Stimulated activated memory B cell treated with anti-CD40 and anti-IgM and Interleukin-4, amounts not matched to agents 10 μg/mL and 1 μg/mL and 100 μg/mL, for 72 hours (primary cell): ENCODE data around the gene GPR161.
"Not testable (repeated sequence)": the region's sequence is repeated elsewhere in the genome, so short reads cannot be mapped to it uniquely, and the experiment has no call there.

ENCODE experiments used
- ATAC-seq: fragments of 150-1000 bp; cut with Tn5 transposase; 2 replicates; pipeline ENCODE4 v1.10.0; 2021
- H3K27ac Mint-ChIP-seq: one replicate; pipeline ENCODE4 v1.8.0; 2022; ENCODE audit warnings: mild to moderate bottlenecking, mixed read lengths
- H3K27me3 Mint-ChIP-seq: one replicate; pipeline ENCODE4 v1.8.0; 2022; ENCODE audit warnings: mixed read lengths
- H3K36me3 Mint-ChIP-seq: one replicate; pipeline ENCODE4 v1.8.0; 2022; ENCODE audit warnings: mixed read lengths
- H3K4me1 Mint-ChIP-seq: one replicate; pipeline ENCODE4 v1.8.0; 2022; ENCODE audit warnings: mixed read lengths
- H3K4me3 Mint-ChIP-seq: one replicate; pipeline ENCODE4 v1.8.0; 2022; ENCODE audit warnings: mild to moderate bottlenecking, moderate library complexity, mixed read lengths
- H3K9me3 Mint-ChIP-seq: one replicate; pipeline ENCODE4 v1.8.0; 2022; ENCODE audit warnings: mixed read lengths

The GPR161 gene

DNA sequence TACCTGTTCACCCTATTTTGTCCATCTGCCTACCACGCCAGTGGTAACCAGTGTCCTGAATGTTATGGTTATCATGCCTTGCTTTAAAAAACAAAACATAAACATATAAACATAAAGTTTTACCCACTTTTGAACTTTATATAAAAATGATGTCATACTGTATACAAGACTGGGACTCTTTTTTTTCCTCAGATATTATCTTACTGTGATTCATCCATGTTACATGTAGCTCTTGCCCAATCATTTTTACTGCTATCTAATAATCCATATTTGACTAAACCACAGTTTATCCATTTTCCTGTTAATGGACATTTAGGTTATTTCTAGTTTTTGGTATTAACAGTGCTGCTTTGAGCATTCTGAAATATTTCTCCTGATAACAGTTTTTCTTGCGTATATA, 78.8 kb downstream of the GPR161 start:
- no peak overlapping the region for H3K4me3 Mint-ChIP-seq
- no peaks in the 10 kb centered on the region for H3K27me3 Mint-ChIP-seq
- H3K27ac Mint-ChIP-seq: no peak overlapping the region
- H3K9me3 Mint-ChIP-seq: no peaks in the 10 kb centered on the region
- H3K4me1 Mint-ChIP-seq: peaks cover 11% of the 10 kb centered on the region
- ATAC-seq: no peak
- peaks cover 32% of the 10 kb centered on the region for H3K36me3 Mint-ChIP-seq

DNA sequence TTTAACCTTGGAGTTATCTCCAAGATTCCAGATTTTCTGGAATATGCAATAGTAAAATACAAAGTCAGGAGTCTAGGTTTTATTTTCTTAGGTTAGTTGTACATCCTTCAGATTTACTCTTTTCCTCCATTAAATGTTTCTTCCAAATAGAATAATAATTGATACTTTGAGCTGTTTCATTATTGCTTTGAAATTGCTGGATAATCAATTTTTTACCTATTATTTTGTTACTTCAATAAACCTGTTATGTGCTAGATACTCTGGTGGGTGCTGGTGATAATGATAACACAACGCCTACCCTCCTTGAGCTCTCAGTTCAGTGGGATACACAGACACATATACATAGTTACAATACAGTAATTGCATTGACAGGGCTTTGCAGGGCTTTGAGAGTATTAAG, 79.4 kb downstream of the GPR161 start:
- Mint-ChIP-seq H3K4me1 (peaks cover 14% of the 10 kb centered on the region), H3K27ac (no peak overlapping the region), H3K36me3 (peaks cover 36% of the 10 kb centered on the region), H3K9me3 (no peaks in the 10 kb centered on the region), H3K27me3 (no peaks in the 10 kb centered on the region), H3K4me3 (no peak overlapping the region)
- ATAC-seq: no peak

GRCh38 chr1:168056152-168056551, 80.6 kb downstream of the GPR161 start:
- not testable (repeated sequence) for H3K4me3 Mint-ChIP-seq, H3K9me3 Mint-ChIP-seq, H3K27me3 Mint-ChIP-seq, H3K27ac Mint-ChIP-seq
- peak; percentile 80 for ATAC-seq
- H3K36me3 Mint-ChIP-seq: peaks cover 45% of the 10 kb centered on the region
- peaks cover 14% of the 10 kb centered on the region for H3K4me1 Mint-ChIP-seq

- ATAC-seq: no peak
- Mint-ChIP-seq H3K9me3 (no peaks in the 10 kb centered on the region), H3K36me3 (peaks cover 35% of the 10 kb centered on the region), H3K27me3 (no peaks in the 10 kb centered on the region), H3K4me1 (peaks cover 14% of the 10 kb centered on the region), H3K27ac (no peak overlapping the region), H3K4me3 (no peak overlapping the region)
Measured at GRCh38 chr1:168054117-168054516, 82.6 kb downstream of the GPR161 start.

DNA sequence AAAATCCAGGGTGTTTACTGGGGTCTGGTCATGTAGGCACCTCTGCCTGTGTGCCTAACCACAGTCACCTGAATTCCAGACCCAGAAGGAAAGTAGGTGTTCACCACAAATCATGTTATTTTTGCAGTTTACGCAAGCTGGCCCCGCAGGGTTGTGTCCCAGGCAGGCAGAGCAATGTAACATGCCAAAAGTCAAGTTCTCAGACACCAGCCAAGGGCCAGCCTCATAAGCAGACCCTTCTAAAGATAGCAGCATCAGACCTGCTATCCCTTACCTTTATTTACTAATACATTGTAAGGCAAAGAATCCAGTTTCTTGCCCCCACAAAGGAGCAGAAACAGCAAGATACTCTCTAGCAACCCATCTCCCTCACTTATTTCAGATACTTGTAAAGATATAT, 83.0 kb downstream of the GPR161 start:
- peaks cover 14% of the 10 kb centered on the region for H3K4me1 Mint-ChIP-seq
- peaks cover 36% of the 10 kb centered on the region for H3K36me3 Mint-ChIP-seq
- no peaks in the 10 kb centered on the region for H3K27me3 Mint-ChIP-seq
- no peak overlapping the region for H3K27ac Mint-ChIP-seq
- ATAC-seq: no peak
- no peak overlapping the region for H3K4me3 Mint-ChIP-seq
- no peaks in the 10 kb centered on the region for H3K9me3 Mint-ChIP-seq

DNA sequence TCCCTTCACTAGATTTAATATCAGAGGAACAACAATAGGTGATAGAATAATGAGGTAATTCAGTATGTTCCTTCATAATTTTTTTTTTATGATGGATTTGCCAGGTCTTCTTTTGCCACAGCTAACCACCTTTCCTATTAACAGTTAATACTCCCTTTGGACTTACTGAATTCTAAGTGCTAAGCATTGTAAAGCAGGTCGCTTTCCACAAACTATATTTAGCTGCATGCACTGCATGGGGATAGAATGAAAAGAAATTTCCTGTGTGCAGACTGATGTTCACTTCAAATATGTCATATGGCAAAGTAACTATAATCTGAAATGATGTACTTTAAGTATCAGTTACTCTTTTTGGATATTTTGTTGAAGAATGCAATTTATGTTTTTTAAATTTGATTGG, 85.8 kb downstream of the GPR161 start:
- Mint-ChIP-seq H3K27ac (no peak overlapping the region), H3K4me3 (no peak overlapping the region), H3K27me3 (no peaks in the 10 kb centered on the region), H3K36me3 (peaks cover 22% of the 10 kb centered on the region), H3K4me1 (peaks cover 14% of the 10 kb centered on the region), H3K9me3 (no peaks in the 10 kb centered on the region)
- ATAC-seq: no peak

- no peaks in the 10 kb centered on the region for H3K9me3 Mint-ChIP-seq
- peaks cover 14% of the 10 kb centered on the region for H3K4me1 Mint-ChIP-seq
- H3K27ac Mint-ChIP-seq: no peak overlapping the region
- no peaks in the 10 kb centered on the region for H3K27me3 Mint-ChIP-seq
- no peak for ATAC-seq
- no peak overlapping the region for H3K4me3 Mint-ChIP-seq
- peaks cover 19% of the 10 kb centered on the region for H3K36me3 Mint-ChIP-seq
Measured at GRCh38 chr1:168050307-168050706, 86.4 kb downstream of the GPR161 start.

- H3K27ac Mint-ChIP-seq: no peak overlapping the region
- ATAC-seq: no peak
- no peaks in the 10 kb centered on the region for H3K4me1 Mint-ChIP-seq
- no peaks in the 10 kb centered on the region for H3K9me3 Mint-ChIP-seq
- H3K36me3 Mint-ChIP-seq: peaks cover 18% of the 10 kb centered on the region
- no peak overlapping the region for H3K4me3 Mint-ChIP-seq
- no peaks in the 10 kb centered on the region for H3K27me3 Mint-ChIP-seq
Measured at GRCh38 chr1:168045311-168045710, 91.4 kb downstream of the GPR161 start.

DNA sequence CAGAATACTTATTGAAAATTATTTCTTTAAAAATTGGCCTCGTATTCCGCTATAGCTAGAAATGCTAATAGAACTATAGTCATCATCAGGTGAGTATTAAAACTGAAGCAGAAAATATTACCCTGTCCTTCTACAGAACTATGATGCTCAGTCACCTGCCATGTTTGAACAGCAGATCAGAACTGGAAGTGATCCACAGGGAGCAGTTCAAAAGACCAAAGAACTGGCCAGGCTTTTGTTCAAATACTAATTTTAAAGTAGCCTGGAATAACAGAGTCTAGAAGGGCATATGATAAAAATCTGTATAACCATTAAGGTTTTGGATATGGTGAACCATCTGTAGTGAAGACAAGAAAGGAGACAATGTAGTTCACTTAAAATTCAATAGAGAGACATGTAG, 94.4 kb downstream of the GPR161 start:
- H3K4me3 Mint-ChIP-seq: no peak overlapping the region
- H3K27ac Mint-ChIP-seq: no peak overlapping the region
- ATAC-seq: no peak
- no peaks in the 10 kb centered on the region for H3K9me3 Mint-ChIP-seq
- peaks cover 17% of the 10 kb centered on the region for H3K36me3 Mint-ChIP-seq
- no peaks in the 10 kb centered on the region for H3K27me3 Mint-ChIP-seq
- H3K4me1 Mint-ChIP-seq: no peaks in the 10 kb centered on the region

GRCh38 chr1:168035345-168035744, 101.4 kb downstream of the GPR161 start:
- H3K9me3 Mint-ChIP-seq: no peaks in the 10 kb centered on the region
- no peaks in the 10 kb centered on the region for H3K4me1 Mint-ChIP-seq
- H3K27me3 Mint-ChIP-seq: no peaks in the 10 kb centered on the region
- H3K27ac Mint-ChIP-seq: no peak overlapping the region
- H3K4me3 Mint-ChIP-seq: no peak overlapping the region
- no peak for ATAC-seq
- peaks cover 19% of the 10 kb centered on the region for H3K36me3 Mint-ChIP-seq

DNA sequence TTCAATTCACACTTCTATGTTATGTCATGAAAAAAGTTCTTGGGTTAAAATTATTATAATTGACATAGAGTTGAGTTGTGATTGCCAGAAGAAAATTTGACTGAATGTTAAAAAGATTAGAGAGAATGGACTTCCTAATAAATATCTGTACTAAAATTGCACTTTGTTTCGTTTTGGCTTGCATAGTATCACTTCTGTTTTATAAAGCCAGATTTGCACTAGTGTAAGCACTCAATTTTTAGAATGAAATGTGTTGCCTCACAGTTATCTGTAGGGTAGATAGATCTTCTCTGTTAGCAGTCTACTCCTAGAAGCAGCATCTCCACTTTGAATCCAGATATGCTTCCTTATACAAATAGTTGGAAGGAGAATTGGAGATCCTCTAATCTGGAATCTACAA, 104.7 kb downstream of the GPR161 start:
- Mint-ChIP-seq H3K9me3 (no peaks in the 10 kb centered on the region), H3K4me3 (no peak overlapping the region), H3K36me3 (peaks cover 13% of the 10 kb centered on the region), H3K27ac (no peak overlapping the region), H3K27me3 (no peaks in the 10 kb centered on the region), H3K4me1 (no peaks in the 10 kb centered on the region)
- ATAC-seq: peak; percentile 61

GRCh38 chr1:168031627-168032026, 105.1 kb downstream of the GPR161 start:
- Mint-ChIP-seq H3K27me3 (no peaks in the 10 kb centered on the region), H3K27ac (no peak overlapping the region), H3K36me3 (peaks cover 13% of the 10 kb centered on the region), H3K4me1 (no peaks in the 10 kb centered on the region), H3K9me3 (no peaks in the 10 kb centered on the region), H3K4me3 (no peak overlapping the region)
- peak; percentile 36 for ATAC-seq

GRCh38 chr1:168031198-168031597, 105.5 kb downstream of the GPR161 start:
- Mint-ChIP-seq H3K27ac (no peak overlapping the region), H3K9me3 (no peaks in the 10 kb centered on the region), H3K4me1 (no peaks in the 10 kb centered on the region), H3K4me3 (no peak overlapping the region), H3K36me3 (peaks cover 13% of the 10 kb centered on the region), H3K27me3 (no peaks in the 10 kb centered on the region)
- ATAC-seq: no peak
